H1 (cell line): ENCODE results near the gene ZDHHC3. TPM values are rescaled to one million over a fixed set of nuclear protein-coding genes. Genes with fewer than 3 reads are reported as not detected.
A peak's percentile ranks its signal among the peaks of the same experiment; 100 is the strongest.

ENCODE experiments used
- CTCF ChIA-PET: fragments of 300-600 bp; sonication (Branson Sonifier 250); formaldehyde crosslinking; loops from one replicate; lab custom pipeline; 2021; ENCODE audit not compliant: partially characterized antibody; lab: Charles Lee
- POLR2A ChIA-PET: fragments of 300-600 bp; sonication (Branson Sonifier 250); formaldehyde crosslinking; loops from one replicate; lab custom pipeline; 2021; ENCODE audit warnings: inconsistent platforms; ENCODE audit not compliant: partially characterized antibody; lab: Charles Lee
- DNase-seq, 2 experiments: peaks; one replicate each; pipeline versions ENCODE4 v3.0.0 to v3.0.0-alpha.2; 2010 to 2022; ENCODE audit warnings: low spot score in 2 of 2, low read depth in 1 of 2, mixed read lengths in 1 of 2
- FAIRE-seq: peaks from 2 replicates; lab custom pipeline; 2011; peaks lifted over from hg19 to GRCh38; lab: Jason Lieb, UNC
- H2AFZ ChIP-seq: 2 replicates; pipeline ENCODE4 v1.8.1; 2012; ENCODE audit warnings: low read length, inconsistent platforms
- H2AK5ac ChIP-seq: 2 replicates; pipeline ENCODE4 v1.6.1; 2013; ENCODE audit warnings: low read depth, low read length
- H2BK120ac ChIP-seq: replicated peaks from 2 replicates; pipeline ENCODE3; 2013; ENCODE audit warnings: low read depth, low read length, inconsistent platforms
- H2BK12ac ChIP-seq: 2 replicates; pipeline ENCODE4 v1.6.1; 2013; ENCODE audit warnings: low read depth, low read length
- H2BK15ac ChIP-seq: 2 replicates; pipeline ENCODE4 v1.6.1; 2013; ENCODE audit warnings: low read length
- H2BK20ac ChIP-seq: 2 replicates; pipeline ENCODE4 v1.6.1; 2013; ENCODE audit warnings: low read length
- H2BK5ac ChIP-seq: 2 replicates; pipeline ENCODE4 v1.6.1; 2013; ENCODE audit warnings: low read depth, low read length
- H3K14ac ChIP-seq: 2 replicates; pipeline ENCODE4 v1.6.1; 2013; ENCODE audit warnings: inconsistent platforms; ENCODE audit not compliant: insufficient read length
- H3K18ac ChIP-seq: 2 replicates; pipeline ENCODE4 v1.6.1; 2013; ENCODE audit warnings: low read length; ENCODE audit errors: extremely low read depth
- H3K23ac ChIP-seq: 2 replicates; pipeline ENCODE4 v1.6.1; 2013; ENCODE audit warnings: inconsistent platforms; ENCODE audit not compliant: insufficient read length
- H3K23me2 ChIP-seq: 2 replicates; pipeline ENCODE4 v1.6.1; 2013; ENCODE audit warnings: low read depth, low read length
- H3K27ac ChIP-seq: 2 replicates; pipeline ENCODE4 v1.6.1; 2011; ENCODE audit warnings: low read depth, low read length, inconsistent platforms
- H3K27me3 ChIP-seq, 4 experiments: replicated peaks in 1 of 4; 1 replicate in 1 of 4; 2 replicates in 3 of 4; pipeline versions ENCODE4 v1.6.1 to v1.8.1; 2011 to 2013; ENCODE audit warnings: low read length in 3 of 4, mild to moderate bottlenecking in 3 of 4, inconsistent platforms in 2 of 4, mixed read lengths in 2 of 4, moderate library complexity in 1 of 4; ENCODE audit not compliant: control insufficient read depth in 3 of 4, insufficient read depth in 3 of 4; ENCODE audit errors: extremely low read depth in 1 of 4
- H3K36me3 ChIP-seq, 4 experiments: 2 replicates each; pipeline versions ENCODE4 v1.6.1 to v1.8.1; 2011 to 2013; ENCODE audit warnings: mild to moderate bottlenecking in 4 of 4, low read length in 3 of 4, moderate library complexity in 2 of 4, control low read depth in 1 of 4, inconsistent platforms in 1 of 4; ENCODE audit not compliant: insufficient read depth in 4 of 4, control insufficient read depth in 2 of 4
- H3K4ac ChIP-seq: replicated peaks from 2 replicates; pipeline ENCODE3; 2013; ENCODE audit warnings: low read length, low read depth, mixed read lengths, inconsistent platforms; ENCODE audit not compliant: insufficient read length
- H3K4me1 ChIP-seq, 4 experiments: replicated peaks in 1 of 4; 1 replicate in 1 of 4; 2 replicates in 3 of 4; pipeline versions ENCODE4 v1.6.1 to v1.8.1; 2011 to 2013; ENCODE audit warnings: low read length in 3 of 4, inconsistent platforms in 2 of 4, mixed read lengths in 1 of 4; ENCODE audit not compliant: insufficient read depth in 4 of 4, control insufficient read depth in 3 of 4
- H3K4me2 ChIP-seq, 2 experiments: 2 replicates each; pipeline versions ENCODE4 v1.6.1 to v1.8.1; 2011 to 2013; ENCODE audit warnings: low read depth in 2 of 2, low read length in 2 of 2, control low read depth in 1 of 2, inconsistent platforms in 1 of 2, mild to moderate bottlenecking in 1 of 2; ENCODE audit not compliant: insufficient read depth in 1 of 2
- H3K4me3 ChIP-seq, 4 experiments: fragments of 200-600, 300-600 bp in 1 of 4; sonication (generic), shearing (Covaris generic), sonication (Bioruptor Twin) in 1 of 4; 2 replicates each; pipeline versions ENCODE4 v1.5.1 to v1.8.1; 2011 to 2016; ENCODE audit warnings: low read length in 4 of 4, low read depth in 3 of 4, control low read depth in 2 of 4, inconsistent platforms in 2 of 4, mild to moderate bottlenecking in 2 of 4, mixed read lengths in 1 of 4, moderate library complexity in 1 of 4; ENCODE audit not compliant: insufficient read depth in 2 of 4; ENCODE audit errors: extremely low read depth in 1 of 4
- H3K56ac ChIP-seq: replicated peaks from 2 replicates; pipeline ENCODE3; 2013; ENCODE audit warnings: low read depth, mild to moderate bottlenecking, mixed read lengths, low read length, inconsistent platforms; ENCODE audit not compliant: insufficient read length
- H3K79me1 ChIP-seq: 2 replicates; pipeline ENCODE4 v1.6.1; 2013; ENCODE audit warnings: low read depth, low read length, control low read depth
- H3K79me2 ChIP-seq, 2 experiments: 2 replicates each; pipeline versions ENCODE4 v1.6.1 to v1.8.1; 2012 to 2013; ENCODE audit warnings: low read length in 2 of 2, mild to moderate bottlenecking in 2 of 2, inconsistent platforms in 1 of 2; ENCODE audit not compliant: insufficient read depth in 2 of 2, control insufficient read depth in 1 of 2
- H3K9ac ChIP-seq, 4 experiments: replicated peaks in 1 of 4; 1 replicate in 1 of 4; 2 replicates in 3 of 4; pipeline versions ENCODE4 v1.6.1 to v1.8.1; 2011 to 2013; ENCODE audit warnings: low read depth in 3 of 4, low read length in 3 of 4, control low read depth in 2 of 4, mild to moderate bottlenecking in 2 of 4, moderate library complexity in 2 of 4, inconsistent platforms in 1 of 4; ENCODE audit errors: extremely low read depth in 1 of 4
- H3K9me3 ChIP-seq, 2 experiments: 2 replicates each; pipeline versions ENCODE4 v1.6.1 to v1.8.1; 2012 to 2013; ENCODE audit warnings: mild to moderate bottlenecking in 2 of 2, moderate library complexity in 2 of 2, control low read depth in 1 of 2, inconsistent platforms in 1 of 2, low read depth in 1 of 2, low read length in 1 of 2, mixed read lengths in 1 of 2; ENCODE audit not compliant: insufficient read depth in 2 of 2
- H4K20me1 ChIP-seq, 2 experiments: replicated peaks in 1 of 2; 2 replicates each; pipeline versions ENCODE3 to v1.8.1; 2011 to 2013; ENCODE audit warnings: inconsistent platforms in 2 of 2, low read length in 2 of 2, mild to moderate bottlenecking in 1 of 2; ENCODE audit not compliant: insufficient read depth in 2 of 2, control insufficient read depth in 1 of 2
- H4K5ac ChIP-seq: 2 replicates; pipeline ENCODE4 v1.6.1; 2013; ENCODE audit warnings: low read length, low read depth, mixed read lengths, inconsistent platforms; ENCODE audit not compliant: insufficient read length
- H4K8ac ChIP-seq: 2 replicates; pipeline ENCODE4 v1.8.0; 2013; ENCODE audit warnings: mild to moderate bottlenecking, moderate library complexity, low read length, inconsistent platforms; ENCODE audit not compliant: insufficient read depth; ENCODE audit errors: extremely low read depth
- H4K91ac ChIP-seq: replicated peaks from 2 replicates; pipeline ENCODE3; 2013; ENCODE audit warnings: low read length, mixed read lengths, inconsistent platforms; ENCODE audit not compliant: insufficient read length
- CEBPB ChIP-seq: IDR thresholded peaks from 2 replicates; pipeline ENCODE4 v1.6.1; 2012; ENCODE audit warnings: low read depth, low read length
- HDAC6 ChIP-seq: IDR thresholded peaks from one replicate; pipeline ENCODE4 v1.7.1; 2012; ENCODE audit warnings: low read depth, mild to moderate bottlenecking, inconsistent platforms, low read length, moderate library complexity
- WGBS, 2 experiments: shearing (Covaris generic) in 1 of 2; methylation state at CpG; one replicate each; pipeline versions ENCODE4 v1.1.6 to v1.1.7; 2013 to 2015; ENCODE audit warnings: low lambda C conversion rate in 2 of 2, mixed read lengths in 2 of 2, inconsistent platforms in 1 of 2, low coverage in 1 of 2, missing lambda C conversion rate in 1 of 2; ENCODE audit not compliant: insufficient replicate concordance in 2 of 2, insufficient coverage in 1 of 2, insufficient read length in 1 of 2; ENCODE audit errors: extremely low coverage in 1 of 2, missing lambda C conversion rate in 1 of 2; 5-methylcytosine and 5-hydroxymethylcytosine counted together
- polyA plus RNA-seq, 7 experiments: library from polyadenylated mRNA; depleted of rRNA in 3 of 7; stranded (reverse) in 5 of 7; unstranded in 2 of 7; fragments of >200 nt in 5 of 7; fragments of 200-250 nt in 2 of 7; gene quantifications; 1 replicate in 5 of 7; 2 replicates in 1 of 7; 4 replicates in 1 of 7; pipeline versions ENCODE4 v1.2.1 to v1.2.3, GENCODE V29; 2011 to 2013; ENCODE audit warnings: missing spikeins in 2 of 7, mixed read lengths in 2 of 7
- total RNA-seq: library from RNA; stranded (reverse); fragmentation: NEBNext Ultra II Directional; extraction: Animal tissue kit (Norgen Biotek cat#: 25700); gene quantifications from 2 replicates; pipeline ENCODE4 v1.2.1, GENCODE V29; 2021

The ZDHHC3 gene
- total and polyA plus RNA-seq, 2 of the 8 experiments (the other 6 are each of a cell fraction or from before 2014, with no cell fraction given): 77.4 to 88.7 TPM

- Histone ChIP-seq H3K14ac (no peak overlapping the region), H3K27me3 (no peaks in the 10 kb centered on the region), H2BK15ac (no peak overlapping the region), H2BK12ac (no peak overlapping the region), H4K5ac (no peak overlapping the region), H3K79me1 (no peaks in the 10 kb centered on the region), H2BK5ac (no peak overlapping the region), H2AFZ (no peak overlapping the region), H3K27ac (no peak overlapping the region), H4K8ac (no peak overlapping the region), H3K18ac (no peak overlapping the region), H3K23me2 (no peaks in the 10 kb centered on the region), H3K36me3 (no peaks in the 10 kb centered on the region), H3K4me1 (no peaks in the 10 kb centered on the region), H3K4me3 (no peak overlapping the region), H3K79me2 (no peaks in the 10 kb centered on the region), H3K4me2 (no peak overlapping the region), H2BK20ac (no peak overlapping the region), H4K20me1 (no peaks in the 10 kb centered on the region), H3K9me3 (no peaks in the 10 kb centered on the region), H4K91ac (no peak overlapping the region), H3K4ac (no peak overlapping the region), H2BK120ac (no peak overlapping the region), H3K9ac (no peak overlapping the region), H3K56ac (no peak overlapping the region), H2AK5ac (no peak overlapping the region), H3K23ac (no peak overlapping the region)
- ChIA-PET CTCF (interaction anchor here (0.8 kb wide), 1 partner anchor 10 kb away, joined by 3 read pairs; no protein-coding TSS in a partner anchor), POLR2A (interaction anchor here (1.1 kb wide), 1 partner anchor 113 kb away, joined by 3 read pairs; no protein-coding TSS in a partner anchor)
- TF ChIP-seq CEBPB (peak; percentile 24; the same call in 1 of the 2 replicates), HDAC6 (no peak)
- no peak for DNase-seq
- WGBS, 2 experiments: 77% methylated on average over 3 of the region's 3 CpGs; no CpG with 5 or more reads in 1 of the 2 experiments
- no peak for FAIRE-seq
Observed at GRCh38 chr3:44875596-44875995, 100.4 kb downstream of the ZDHHC3 start.

Other genes with a start within 250 kb of the ZDHHC3 start
- gene ZNF501, start 246.5 kb downstream of the ZDHHC3 start, total RNA-seq: 5.3 and 6.4 TPM in 2 replicates
- 1.4 and 1.6 TPM in 2 replicates for gene ZNF501, start 246.5 kb downstream of the ZDHHC3 start, polyA plus RNA-seq (2011; rRNA removed)
- 65.1 and 67.2 TPM in 2 replicates for gene KIAA1143, start 214.6 kb downstream of the ZDHHC3 start, total RNA-seq
- gene KIAA1143, start 214.6 kb downstream of the ZDHHC3 start, polyA plus RNA-seq (2011; rRNA removed): 10.9 and 16.2 TPM in 2 replicates
- 25.5 and 26.4 TPM in 2 replicates for gene KIF15, start 214.4 kb downstream of the ZDHHC3 start, total RNA-seq
- 2.3 and 4.2 TPM in 2 replicates for gene KIF15, start 214.4 kb downstream of the ZDHHC3 start, polyA plus RNA-seq (2011; rRNA removed)
- 10.8 and 11.2 TPM in 2 replicates for gene TMEM42, start 114.3 kb downstream of the ZDHHC3 start, total RNA-seq
- 41.4 and 42.6 TPM in 2 replicates for gene TMEM42, start 114.3 kb downstream of the ZDHHC3 start, polyA plus RNA-seq (2011; rRNA removed)
- not detected in 2 replicates for gene TGM4, start 101.6 kb downstream of the ZDHHC3 start, total RNA-seq
- gene TGM4, start 101.6 kb downstream of the ZDHHC3 start, polyA plus RNA-seq (2011; rRNA removed): 0.02 TPM in 2 replicates
- gene EXOSC7, start 70 bp upstream of the ZDHHC3 start, total RNA-seq: 86.3 and 94.5 TPM in 2 replicates
- gene EXOSC7, start 70 bp upstream of the ZDHHC3 start, polyA plus RNA-seq (2011; rRNA removed): 75.1 and 92.7 TPM in 2 replicates
- not detected in 2 replicates for gene CLEC3B, start 50.1 kb upstream of the ZDHHC3 start, total RNA-seq
- gene CLEC3B, start 50.1 kb upstream of the ZDHHC3 start, polyA plus RNA-seq (2011; rRNA removed): 0.20 and 0.32 TPM in 2 replicates
- gene CDCP1, start 170.2 kb upstream of the ZDHHC3 start, total RNA-seq: 21.2 and 23.3 TPM in 2 replicates
- gene CDCP1, start 170.2 kb upstream of the ZDHHC3 start, polyA plus RNA-seq (2011; rRNA removed): 10.0 and 10.1 TPM in 2 replicates